GM21423 (cell line): ENCODE data around the gene NUFIP1.

ENCODE experiments used
- ATAC-seq: cut with Tn5 transposase; IDR thresholded peaks from one replicate; pipeline ENCODE4 v1.9.1; 2021; ENCODE audit warnings: mild to moderate bottlenecking, moderate library complexity; ENCODE audit not compliant: unreplicated experiment

Gene NUFIP1

GRCh38 chr13:44894001-44894770 lies 95.1 kb downstream of the NUFIP1 start:
- no peak for ATAC-seq
